ENCODE data around the gene ACSM6.

- no peak for TF ChIP-seq POLR2A (IDR thresholded peaks at IDR 0.05)
- no peak for TF ChIP-seq CTCF (IDR thresholded peaks at IDR 0.05)
- TF ChIP-seq POLR2AphosphoS5 (IDR thresholded peaks at IDR 0.05): no peak
Observed at GRCh38 chr10:95233377-95234034, 39.5 kb downstream of the ACSM6 start.
